ENCODE results near the gene NEBL. TPM values are rescaled to one million over a fixed set of nuclear protein-coding genes. Genes with fewer than 3 reads are reported as not detected.

Gene NEBL
- total RNA-seq, 4 donors from 2014 or later, result 6.0 to 14.0 (median 12.1) TPM

Small RNAs within 50 kb of the gene (small RNA-seq; reads per million reads assigned to genes)
- gene AL157398.1 (0 reads per million in 4 donors), gene MTND1P21 (0 reads per million in 4 donors)

Data from transverse colon (tissue), 4 donors.